MM.1S (cell line): Measurements from ENCODE around the gene LHX1.

Source experiments
- DNase-seq: peaks from one replicate; pipeline ENCODE4 v3.0.0-alpha.2; 2015
- H2AFZ ChIP-seq: fragments of 300-600 bp; sonication (generic); 2 replicates; pipeline ENCODE4 v1.6.0; 2016; ENCODE audit warnings: antibody characterized with exemption, low read length
- H3F3A ChIP-seq: fragments of 300-600 bp; sonication (generic); 2 replicates; pipeline ENCODE4 v1.6.1; 2016; ENCODE audit warnings: mild to moderate bottlenecking, antibody characterized with exemption, low read length, moderate library complexity, mixed read lengths; ENCODE audit not compliant: insufficient read depth
- H3K27ac ChIP-seq: fragments of 300-600 bp; sonication (generic); 2 replicates; pipeline ENCODE4 v1.5.1; 2016; ENCODE audit warnings: mild to moderate bottlenecking, low read length
- H3K27me3 ChIP-seq: fragments of 300-600 bp; sonication (generic); replicated peaks from 2 replicates; pipeline ENCODE4 v1.6.0; 2016; ENCODE audit warnings: low read length; ENCODE audit not compliant: insufficient read depth
- H3K36me3 ChIP-seq: fragments of 300-600 bp; sonication (generic); replicated peaks from 2 replicates; pipeline ENCODE4 v1.6.1; 2016; ENCODE audit warnings: mild to moderate bottlenecking, low read length, mixed read lengths; ENCODE audit not compliant: insufficient read depth
- H3K4me1 ChIP-seq: fragments of 300-600 bp; sonication (generic); 2 replicates; pipeline ENCODE4 v1.6.1; 2016; ENCODE audit warnings: low read length, mixed read lengths
- H3K4me2 ChIP-seq: fragments of 300-600 bp; sonication (generic); 2 replicates; pipeline ENCODE4 v1.6.0; 2016; ENCODE audit warnings: low read depth, low read length
- H3K4me3 ChIP-seq: fragments of 300-600 bp; sonication (generic); 2 replicates; pipeline ENCODE4 v1.5.1; 2016; ENCODE audit warnings: low read length, mixed read lengths
- H3K79me2 ChIP-seq: fragments of 300-600 bp; sonication (generic); 2 replicates; pipeline ENCODE4 v1.6.1; 2016; ENCODE audit warnings: mixed run types, low read length, mixed read lengths
- H3K9ac ChIP-seq: fragments of 300-600 bp; sonication (generic); 2 replicates; pipeline ENCODE4 v1.6.1; 2016; ENCODE audit warnings: low read length, mixed read lengths
- H3K9me2 ChIP-seq: fragments of 300-600 bp; sonication (generic); replicated peaks from 2 replicates; pipeline ENCODE4 v1.6.1; 2016; ENCODE audit warnings: mild to moderate bottlenecking, low read length, mixed read lengths; ENCODE audit not compliant: insufficient read depth
- H3K9me3 ChIP-seq: fragments of 300-600 bp; sonication (generic); replicated peaks from 2 replicates; pipeline ENCODE4 v1.6.1; 2016; ENCODE audit warnings: mild to moderate bottlenecking, low read length, mixed read lengths; ENCODE audit not compliant: insufficient read depth
- H4K20me1 ChIP-seq: fragments of 300-600 bp; sonication (generic); 2 replicates; pipeline ENCODE4 v1.6.1; 2016; ENCODE audit warnings: mild to moderate bottlenecking, low read length, moderate library complexity, mixed read lengths; ENCODE audit not compliant: insufficient read depth
- EZH2 ChIP-seq: fragments of 300-600 bp; sonication (generic); optimal IDR thresholded peaks from 2 replicates; pipeline ENCODE3; 2017; ENCODE audit warnings: low read depth, mild to moderate bottlenecking, antibody characterized with exemption, low read length, mixed read lengths
- EZH2phosphoT487 ChIP-seq: fragments of 300-600 bp; sonication (generic); IDR thresholded peaks from 2 replicates; pipeline ENCODE4 v1.6.1; 2018; ENCODE audit warnings: antibody characterized with exemption, low read length
- TF ChIP-seq, protein P1 (sequence below): fragments of 300-600 bp; sonication (generic); IDR thresholded peaks from 2 replicates; pipeline ENCODE4 v1.5.1; 2016; ENCODE audit warnings: antibody characterized with exemption, low read length, mixed read lengths

Gene LHX1

DNA sequence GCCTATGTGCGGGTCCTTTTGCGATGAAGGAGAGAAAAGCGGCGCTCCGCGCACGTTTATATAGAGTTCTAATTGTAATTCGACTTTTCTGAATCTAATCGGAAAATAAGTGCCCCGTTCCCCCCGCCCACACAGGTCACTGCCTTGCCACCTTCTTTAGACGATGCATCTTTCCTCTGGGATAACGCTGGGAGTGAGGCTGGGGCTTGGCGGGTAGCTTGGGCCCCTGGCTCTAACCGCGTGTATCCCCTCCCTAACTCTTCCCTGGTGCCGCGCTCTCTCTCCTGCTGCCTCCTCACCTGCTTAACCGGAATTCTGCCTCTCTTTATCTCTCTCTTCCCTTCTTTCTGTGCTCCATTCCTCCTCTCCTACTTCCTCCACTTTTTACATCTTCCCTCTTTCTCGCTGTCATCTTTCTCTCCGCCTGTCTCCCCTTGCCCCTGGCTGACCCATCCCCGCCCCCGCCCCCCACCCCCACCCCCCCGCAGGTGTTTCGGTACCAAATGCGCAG, 2.6 kb downstream of the LHX1 start:
- peaks cover 98% of the 10 kb centered on the region for H3K27me3 ChIP-seq
- no peak overlapping the region for H3K9ac ChIP-seq
- no peak for DNase-seq
- H3K79me2 ChIP-seq: no peaks in the 10 kb centered on the region
- no peak overlapping the region for H3K27ac ChIP-seq
- no peaks in the 10 kb centered on the region for H3F3A ChIP-seq
- H3K4me3 ChIP-seq: no peak overlapping the region
- H3K36me3 ChIP-seq: no peaks in the 10 kb centered on the region
- H3K9me2 ChIP-seq: no peaks in the 10 kb centered on the region
- H3K4me1 ChIP-seq: no peaks in the 10 kb centered on the region
- H2AFZ ChIP-seq: no peak overlapping the region
- no peak overlapping the region for H3K4me2 ChIP-seq
- no peaks in the 10 kb centered on the region for H4K20me1 ChIP-seq
- H3K9me3 ChIP-seq: no peaks in the 10 kb centered on the region
- TF ChIP-seq EZH2: no peak
- TF ChIP-seq, protein P1, sequence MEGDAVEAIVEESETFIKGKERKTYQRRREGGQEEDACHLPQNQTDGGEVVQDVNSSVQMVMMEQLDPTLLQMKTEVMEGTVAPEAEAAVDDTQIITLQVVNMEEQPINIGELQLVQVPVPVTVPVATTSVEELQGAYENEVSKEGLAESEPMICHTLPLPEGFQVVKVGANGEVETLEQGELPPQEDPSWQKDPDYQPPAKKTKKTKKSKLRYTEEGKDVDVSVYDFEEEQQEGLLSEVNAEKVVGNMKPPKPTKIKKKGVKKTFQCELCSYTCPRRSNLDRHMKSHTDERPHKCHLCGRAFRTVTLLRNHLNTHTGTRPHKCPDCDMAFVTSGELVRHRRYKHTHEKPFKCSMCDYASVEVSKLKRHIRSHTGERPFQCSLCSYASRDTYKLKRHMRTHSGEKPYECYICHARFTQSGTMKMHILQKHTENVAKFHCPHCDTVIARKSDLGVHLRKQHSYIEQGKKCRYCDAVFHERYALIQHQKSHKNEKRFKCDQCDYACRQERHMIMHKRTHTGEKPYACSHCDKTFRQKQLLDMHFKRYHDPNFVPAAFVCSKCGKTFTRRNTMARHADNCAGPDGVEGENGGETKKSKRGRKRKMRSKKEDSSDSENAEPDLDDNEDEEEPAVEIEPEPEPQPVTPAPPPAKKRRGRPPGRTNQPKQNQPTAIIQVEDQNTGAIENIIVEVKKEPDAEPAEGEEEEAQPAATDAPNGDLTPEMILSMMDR: no peak
- no peak for TF ChIP-seq EZH2phosphoT487

DNA sequence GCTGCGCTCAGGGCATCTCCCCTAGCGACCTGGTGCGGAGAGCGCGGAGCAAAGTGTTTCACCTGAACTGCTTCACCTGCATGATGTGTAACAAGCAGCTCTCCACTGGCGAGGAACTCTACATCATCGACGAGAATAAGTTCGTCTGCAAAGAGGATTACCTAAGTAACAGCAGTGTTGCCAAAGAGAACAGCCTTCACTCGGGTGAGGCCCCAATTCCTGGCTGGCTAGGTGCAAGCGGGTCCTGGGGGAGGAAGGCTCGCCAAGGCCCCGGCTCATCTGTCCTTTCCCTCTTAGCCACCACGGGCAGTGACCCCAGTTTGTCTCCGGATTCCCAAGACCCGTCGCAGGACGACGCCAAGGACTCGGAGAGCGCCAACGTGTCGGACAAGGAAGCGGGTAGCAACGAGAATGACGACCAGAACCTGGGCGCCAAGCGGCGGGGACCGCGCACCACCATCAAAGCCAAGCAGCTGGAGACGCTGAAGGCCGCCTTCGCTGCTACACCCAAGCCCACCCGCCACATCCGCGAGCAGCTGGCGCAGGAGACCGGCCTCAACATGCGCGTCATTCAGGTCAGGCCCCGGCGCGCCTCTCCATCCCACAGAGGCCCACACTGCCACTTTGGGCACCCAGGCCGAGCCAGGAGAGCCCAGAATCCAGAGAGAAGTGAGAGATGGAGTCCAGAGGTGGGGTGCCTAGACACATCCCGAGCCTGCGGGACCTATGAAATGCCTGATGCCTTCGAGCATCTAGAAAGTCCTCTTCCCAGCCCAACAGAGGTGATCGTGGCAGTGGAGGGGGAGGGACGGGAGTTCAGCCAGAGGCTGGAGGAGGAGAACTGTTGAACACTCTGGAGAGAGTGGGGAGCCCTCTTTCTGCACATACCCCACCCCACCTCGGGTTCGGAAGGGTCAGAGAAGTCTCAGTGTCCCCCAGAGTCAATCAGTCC, 3.3 kb downstream of the LHX1 start:
- no peaks in the 10 kb centered on the region for H3K4me1 ChIP-seq
- no peak overlapping the region for H3K4me2 ChIP-seq
- H3K36me3 ChIP-seq: no peaks in the 10 kb centered on the region
- peaks cover 98% of the 10 kb centered on the region for H3K27me3 ChIP-seq
- TF ChIP-seq EZH2phosphoT487 (no peak), EZH2 (no peak)
- TF ChIP-seq, protein P1: no peak
- H3K79me2 ChIP-seq: no peaks in the 10 kb centered on the region
- H3K4me3 ChIP-seq: no peak overlapping the region
- H3K9me3 ChIP-seq: no peaks in the 10 kb centered on the region
- no peaks in the 10 kb centered on the region for H3K9me2 ChIP-seq
- no peaks in the 10 kb centered on the region for H3F3A ChIP-seq
- H4K20me1 ChIP-seq: no peaks in the 10 kb centered on the region
- H3K27ac ChIP-seq: no peak overlapping the region
- DNase-seq: no peak
- H2AFZ ChIP-seq: no peak overlapping the region
- H3K9ac ChIP-seq: no peak overlapping the region

DNA sequence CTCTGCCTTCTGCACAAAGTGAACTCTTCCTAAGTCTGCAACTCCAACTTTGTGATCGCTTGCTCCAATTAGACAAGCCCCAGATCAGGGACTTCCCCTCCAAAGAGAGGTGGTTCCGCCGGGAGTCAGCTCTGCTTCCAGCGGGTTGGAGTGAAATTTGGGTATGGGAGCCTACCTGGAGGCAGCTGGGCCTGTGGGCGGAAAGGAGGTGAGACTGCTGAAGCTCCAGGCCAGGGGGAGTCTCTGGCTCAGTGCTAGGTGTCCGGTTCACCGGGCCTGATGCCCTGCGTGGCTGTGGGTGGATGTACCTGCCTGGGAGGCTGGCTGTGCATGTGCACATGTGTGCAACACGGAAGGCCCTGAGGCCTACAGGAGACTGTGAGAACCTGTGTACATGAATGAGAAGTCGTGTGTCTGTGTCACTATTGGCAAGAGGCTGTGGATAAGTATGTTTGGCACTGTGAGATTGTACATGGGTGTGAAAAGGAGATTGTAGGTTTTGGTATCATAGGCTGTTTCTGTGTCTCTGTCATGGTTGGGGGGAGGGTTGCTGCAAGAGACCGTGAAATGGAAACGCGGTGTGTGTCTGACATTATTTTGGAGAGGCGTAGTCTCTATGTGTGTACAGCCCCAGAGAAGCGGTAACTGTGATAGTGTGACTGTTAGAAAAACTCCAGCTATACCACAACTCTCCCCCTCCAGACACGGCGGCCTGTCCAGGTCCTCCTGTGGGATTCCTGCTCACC, 4.2 kb downstream of the LHX1 start:
- H3K27me3 ChIP-seq: peaks cover 98% of the 10 kb centered on the region

More for the DNA sequence above, 4.2 kb downstream of the LHX1 start:
- Histone ChIP-seq H3K9me2 (no peaks in the 10 kb centered on the region), H3K36me3 (no peaks in the 10 kb centered on the region), H3K79me2 (no peaks in the 10 kb centered on the region), H3K27ac (no peak overlapping the region), H3K4me3 (no peak overlapping the region), H2AFZ (no peak overlapping the region), H3K9ac (no peak overlapping the region), H3K4me2 (no peak overlapping the region), H4K20me1 (no peaks in the 10 kb centered on the region), H3K4me1 (no peaks in the 10 kb centered on the region), H3F3A (no peaks in the 10 kb centered on the region), H3K9me3 (no peaks in the 10 kb centered on the region)
- TF ChIP-seq, protein P1: no peak
- TF ChIP-seq EZH2: no peak
- TF ChIP-seq EZH2phosphoT487: no peak
- no peak for DNase-seq
